Measurements from ENCODE around the gene BAHCC1. TPM values are rescaled to one million over a fixed set of nuclear protein-coding genes. Genes with fewer than 3 reads are reported as not detected.

BAHCC1 gene
- total and polyA plus RNA-seq, 2 donors (not counting 3 experiments of a cell fraction or from before 2014, with no cell fraction given) = 4.7 to 11.6 TPM

GRCh38 chr17:81448950-81449349 lies 53.7 kb downstream of the BAHCC1 start:
- H3K27ac ChIP-seq (ENCODE audit: insufficient read depth, low read depth, low read length) = no peak overlapping the region
- FAIRE-seq = no peak

More at GRCh38 chr17:81448950-81449349, 53.7 kb downstream of the BAHCC1 start:
- dilution Hi-C loops (cut with MboI; ENCODE audit: extremely low pct_ligation_motif_present, low sequenced_read_pairs) (no loop called here), intact Hi-C loops (cut with micrococcal nuclease) (no loop called here)
- TF ChIP-seq, protein P1, sequence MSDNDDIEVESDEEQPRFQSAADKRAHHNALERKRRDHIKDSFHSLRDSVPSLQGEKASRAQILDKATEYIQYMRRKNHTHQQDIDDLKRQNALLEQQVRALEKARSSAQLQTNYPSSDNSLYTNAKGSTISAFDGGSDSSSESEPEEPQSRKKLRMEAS (IDR thresholded peaks at IDR 0.05; ENCODE audit: insufficient read depth, insufficient read length) = no peak
- TF ChIP-seq CTCF (IDR thresholded peaks at IDR 0.05; ENCODE audit: extremely low read depth in 1 of 2, insufficient read depth in 1 of 2, low read depth in 1 of 2, low read length in 2 of 2) (no peak), JUN (IDR thresholded peaks at IDR 0.05; ENCODE audit: borderline replicate concordance, insufficient read depth, insufficient read length, low read depth) (no peak), POLR2AphosphoS5 (IDR thresholded peaks at IDR 0.05; ENCODE audit: insufficient read depth, low read depth, low read length) (no peak), POLR2A (IDR thresholded peaks at IDR 0.05; ENCODE audit: low read depth, low read length) (no peak), FOS (IDR thresholded peaks at IDR 0.05; ENCODE audit: borderline replicate concordance, insufficient read depth, low read length) (no peak), EZH2 (IDR thresholded peaks at IDR 0.05; ENCODE audit: borderline replicate concordance, low read depth, low read length, severe bottlenecking) (no peak), GATA2 (IDR thresholded peaks at IDR 0.05; ENCODE audit: insufficient read depth, insufficient read length, low read depth, low read length) (no peak), MYC (IDR thresholded peaks at IDR 0.05; ENCODE audit: low read depth, low read length) (no peak)
- POLR2A ChIA-PET = no interaction called here
- H3K4me1 ChIP-seq (ENCODE audit: control insufficient read depth, extremely low read depth, insufficient read depth, low read length) = peaks cover 5% of the 10 kb centered on the region
- CTCF ChIA-PET = interaction anchor here (0.8 to 1.2 kb wide), 4 partner anchors 8 to 57 kb away, joined by 3 to 5 read pairs (median 4); no protein-coding TSS in a partner anchor
- H3K79me2 ChIP-seq (ENCODE audit: control insufficient read depth, insufficient read depth, low read length) = no peaks in the 10 kb centered on the region
- no peaks in the 10 kb centered on the region for H4K20me1 ChIP-seq (replicated peaks; ENCODE audit: control insufficient read depth, extremely low read depth, insufficient read depth, low read length)
- BruUV-seq (replicated peaks) = no TSS peak
- DNase-seq (ENCODE audit: low read depth, low spot score) = no peak
- H3K9me1 ChIP-seq (replicated peaks; ENCODE audit: control insufficient read depth, extremely low read depth, insufficient read depth, low read length) = no peaks in the 10 kb centered on the region
- no peak overlapping the region for H2AFZ ChIP-seq (ENCODE audit: low read depth, low read length)
- no peak overlapping the region for H3K4me2 ChIP-seq (ENCODE audit: insufficient read depth, low read length)
- no peak overlapping the region for H3K4me3 ChIP-seq (replicated peaks in 1 of 3; ENCODE audit: insufficient read depth in 1 of 3, low read depth in 1 of 3, low read length in 3 of 3)
- H3K9me3 ChIP-seq (replicated peaks; ENCODE audit: control insufficient read depth, insufficient read depth, low read length) = no peaks in the 10 kb centered on the region
- H3K36me3 ChIP-seq (ENCODE audit: control insufficient read depth in 2 of 2, extremely low read depth in 1 of 2, insufficient read depth in 2 of 2, low read length in 2 of 2) = no peaks in the 10 kb centered on the region
- H3K27me3 ChIP-seq (ENCODE audit: control insufficient read depth in 2 of 2, insufficient read depth in 2 of 2, low read length in 2 of 2) = no peaks in the 10 kb centered on the region
- no peak overlapping the region for H3K9ac ChIP-seq (replicated peaks; ENCODE audit: extremely low read depth, insufficient read depth, low read length)

Data from endothelial cell of umbilical vein (primary cell).